ENCODE measurements around the gene CXorf65. TPM values are rescaled to one million over a fixed set of nuclear protein-coding genes. Genes with fewer than 3 reads are reported as not detected.

The CXorf65 gene
- total RNA-seq: not detected

GRCh38 chrX:71106427-71106826, at the start of gene CXorf65:
Gene CXorf65 (minus strand): TSS chrX:71106740. CDS start chrX:71106556, 184 bp downstream.
- DNase-seq (ENCODE audit: low spot score in 2 of 2): no peak
- intact Hi-C loops (cut with DNase I): no loop called here
- Histone ChIP-seq H3K27me3 (no peaks in the 10 kb centered on the region), H3K9me3 (no peaks in the 10 kb centered on the region), H3K4me3 (no peak within 1 kb of the TSS), H3K27ac (no peak within 1 kb of the TSS), H3K36me3 (no peaks in the 10 kb centered on the region), H3K4me1 (no peaks in the 10 kb centered on the region)
- TF ChIP-seq CTCF (IDR thresholded peaks at IDR 0.05): no peak

GRCh38 chrX:71154641-71155040, 48.1 kb upstream of the CXorf65 start:
- no peak for DNase-seq (ENCODE audit: low spot score in 2 of 2)
- H3K4me3 ChIP-seq: no peak overlapping the region
- no peaks in the 10 kb centered on the region for H3K9me3 ChIP-seq
- no peaks in the 10 kb centered on the region for H3K27me3 ChIP-seq
- TF ChIP-seq CTCF (IDR thresholded peaks at IDR 0.05): no peak
- H3K36me3 ChIP-seq: no peaks in the 10 kb centered on the region
- no peaks in the 10 kb centered on the region for H3K4me1 ChIP-seq
- H3K27ac ChIP-seq: no peak overlapping the region
- intact Hi-C loops (cut with DNase I): no loop called here

- no peak for TF ChIP-seq CTCF (IDR thresholded peaks at IDR 0.05)
Observed at GRCh38 chrX:71154196-71154595, 47.7 kb upstream of the CXorf65 start.

GRCh38 chrX:71151366-71151765, 44.8 kb upstream of the CXorf65 start:
- Histone ChIP-seq H3K4me1 (no peaks in the 10 kb centered on the region), H3K36me3 (no peaks in the 10 kb centered on the region), H3K27ac (no peak overlapping the region), H3K9me3 (no peaks in the 10 kb centered on the region), H3K4me3 (no peak overlapping the region), H3K27me3 (no peaks in the 10 kb centered on the region)
- intact Hi-C loops (cut with DNase I): no loop called here
- DNase-seq (ENCODE audit: low spot score in 2 of 2): no peak
- no peak for TF ChIP-seq CTCF (IDR thresholded peaks at IDR 0.05)

More at GRCh38 chrX:71154196-71154595, 47.7 kb upstream of the CXorf65 start:
- no peaks in the 10 kb centered on the region for H3K4me1 ChIP-seq
- no peaks in the 10 kb centered on the region for H3K27me3 ChIP-seq
- H3K27ac ChIP-seq: no peak overlapping the region
- no peak for DNase-seq (ENCODE audit: low spot score in 2 of 2)
- no peak overlapping the region for H3K4me3 ChIP-seq
- no peaks in the 10 kb centered on the region for H3K9me3 ChIP-seq
- intact Hi-C loops (cut with DNase I): no loop called here
- no peaks in the 10 kb centered on the region for H3K36me3 ChIP-seq

- Histone ChIP-seq H3K27me3 (no peaks in the 10 kb centered on the region), H3K4me1 (no peaks in the 10 kb centered on the region), H3K27ac (no peak overlapping the region), H3K36me3 (no peaks in the 10 kb centered on the region), H3K9me3 (no peaks in the 10 kb centered on the region), H3K4me3 (no peak overlapping the region)
- intact Hi-C loops (cut with DNase I): no loop called here
- no peak for DNase-seq (ENCODE audit: low spot score in 2 of 2)
- TF ChIP-seq CTCF (IDR thresholded peaks at IDR 0.05): no peak
Observed at GRCh38 chrX:71148278-71148663, 41.7 kb upstream of the CXorf65 start.

Data from ascending aorta (tissue), 2 donors.